ENCODE results near the gene AUH.

AUH gene

DNA sequence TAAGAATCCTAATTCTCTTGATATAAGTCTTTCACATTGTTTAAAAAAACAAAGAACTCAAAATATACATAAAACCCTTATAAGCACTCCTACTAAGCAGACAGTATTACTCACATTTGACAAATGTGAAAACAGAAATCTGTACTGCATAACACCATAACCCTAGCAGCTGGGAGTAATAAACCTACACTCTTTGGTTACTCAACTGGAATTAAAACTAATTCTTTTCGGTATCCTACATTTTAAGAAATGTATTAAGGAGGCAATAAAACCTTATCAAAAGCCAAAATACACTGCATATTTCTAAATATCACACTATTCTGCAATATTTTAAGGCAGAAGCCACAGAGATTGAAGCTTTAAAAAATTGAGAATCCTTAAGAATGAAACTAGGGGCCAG lies 6.8 kb downstream of the AUH start:
- no peak overlapping the region for H3K4me2 ChIP-seq (ENCODE audit: low read length, poor library complexity, severe bottlenecking)
- H3K36me3 ChIP-seq (ENCODE audit: control insufficient read depth in 1 of 2, insufficient read depth in 2 of 2, low read depth in 1 of 2, low read length in 2 of 2): peaks cover 12 to 59% of the 10 kb centered on the region in 2 experiments
- H3K4me1 ChIP-seq (ENCODE audit: control insufficient read depth, insufficient read depth, low read depth, low read length): no peaks in the 10 kb centered on the region
- H3K27ac ChIP-seq (ENCODE audit: low read length, poor library complexity, severe bottlenecking): no peak overlapping the region
- H3K23ac ChIP-seq (ENCODE audit: low read length in 2 of 2): no peak overlapping the region
- no peak overlapping the region for H2BK120ac ChIP-seq (ENCODE audit: low read depth, low read length)
- no peak overlapping the region for H4K8ac ChIP-seq (ENCODE audit: low read length)
- H2BK5ac ChIP-seq (ENCODE audit: low read depth, low read length, poor library complexity, severe bottlenecking): no peak overlapping the region
- no peak overlapping the region for H2BK12ac ChIP-seq (ENCODE audit: low read length in 2 of 2)
- no peak overlapping the region for H3K4ac ChIP-seq (ENCODE audit: low read depth in 1 of 2, low read length in 2 of 2)
- no peak overlapping the region for H3K4me3 ChIP-seq (ENCODE audit: insufficient read depth in 1 of 2, low read depth in 1 of 2, low read length in 2 of 2)
- no peak for DNase-seq
- peaks cover 21% of the 10 kb centered on the region for H3K79me1 ChIP-seq (replicated peaks; ENCODE audit: low read length, poor library complexity, severe bottlenecking)
- H3K9ac ChIP-seq (ENCODE audit: low read length): no peak overlapping the region
- no peak overlapping the region for H3K14ac ChIP-seq (ENCODE audit: low read length in 2 of 2)
- no peak overlapping the region for H4K91ac ChIP-seq (ENCODE audit: low read length)
- no peak overlapping the region for H3K18ac ChIP-seq (ENCODE audit: low read depth in 1 of 2, low read length in 2 of 2)
- H2AFZ ChIP-seq (ENCODE audit: low read depth, low read length): no peak overlapping the region
- H2AK5ac ChIP-seq (ENCODE audit: low read length, severe bottlenecking): no peak overlapping the region
- H3K9me3 ChIP-seq (ENCODE audit: control insufficient read depth, low read length): no peaks in the 10 kb centered on the region
- no peaks in the 10 kb centered on the region for H3K27me3 ChIP-seq (ENCODE audit: control insufficient read depth in 1 of 2, insufficient read depth in 1 of 2, low read length in 2 of 2)
- no CpG with 5 or more reads among the region's 1 CpG for WGBS
- no peak overlapping the region for H2BK15ac ChIP-seq (ENCODE audit: low read depth, poor library complexity, severe bottlenecking)

DNA sequence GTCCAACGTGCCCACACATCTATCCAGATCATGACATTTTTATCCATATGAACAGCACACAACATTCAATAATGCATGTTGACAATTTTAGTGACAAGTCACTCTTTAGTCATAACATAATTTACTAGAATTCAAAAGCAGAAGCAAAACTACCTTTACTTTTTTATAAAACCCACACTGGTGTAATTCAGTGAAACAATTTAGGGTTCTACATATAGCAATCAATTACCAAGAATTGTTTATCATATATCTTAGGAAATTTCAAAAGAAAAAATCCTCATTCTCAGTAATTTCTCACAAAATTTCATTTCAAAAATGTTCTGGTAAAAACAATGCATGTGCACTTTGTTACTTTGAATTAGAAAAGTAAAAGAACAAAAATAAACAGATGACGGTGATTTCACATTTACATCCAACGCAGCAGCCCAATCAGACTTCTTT lies 12.6 kb downstream of the AUH start:
- H3K4me1 ChIP-seq (ENCODE audit: control insufficient read depth, insufficient read depth, low read depth, low read length): no peaks in the 10 kb centered on the region
- peaks cover 9 to 37% of the 10 kb centered on the region in 2 experiments for H3K36me3 ChIP-seq (ENCODE audit: control insufficient read depth in 1 of 2, insufficient read depth in 2 of 2, low read depth in 1 of 2, low read length in 2 of 2)
- H3K27ac ChIP-seq (ENCODE audit: low read length, poor library complexity, severe bottlenecking): no peak overlapping the region
- 100% methylated on average over 1 of the region's 3 CpGs for WGBS
- H2AFZ ChIP-seq (ENCODE audit: low read depth, low read length): no peak overlapping the region
- no peak overlapping the region for H3K4me2 ChIP-seq (ENCODE audit: low read length, poor library complexity, severe bottlenecking)
- H4K8ac ChIP-seq (ENCODE audit: low read length): no peak overlapping the region
- no peak overlapping the region for H2BK5ac ChIP-seq (ENCODE audit: low read depth, low read length, poor library complexity, severe bottlenecking)
- no peak overlapping the region for H3K23ac ChIP-seq (ENCODE audit: low read length in 2 of 2)
- H3K4ac ChIP-seq (ENCODE audit: low read depth in 1 of 2, low read length in 2 of 2): no peak overlapping the region
- H3K9ac ChIP-seq (ENCODE audit: low read length): no peak overlapping the region
- H3K4me3 ChIP-seq (ENCODE audit: insufficient read depth in 1 of 2, low read depth in 1 of 2, low read length in 2 of 2): no peak overlapping the region
- no peak overlapping the region for H4K91ac ChIP-seq (ENCODE audit: low read length)
- H2BK12ac ChIP-seq (ENCODE audit: low read length in 2 of 2): no peak overlapping the region
- H3K27me3 ChIP-seq (ENCODE audit: control insufficient read depth in 1 of 2, insufficient read depth in 1 of 2, low read length in 2 of 2): no peaks in the 10 kb centered on the region
- H3K9me3 ChIP-seq (ENCODE audit: control insufficient read depth, low read length): no peaks in the 10 kb centered on the region
- no peak overlapping the region for H2AK5ac ChIP-seq (ENCODE audit: low read length, severe bottlenecking)
- H3K14ac ChIP-seq (ENCODE audit: low read length in 2 of 2): no peak overlapping the region
- no peak overlapping the region for H3K18ac ChIP-seq (ENCODE audit: low read depth in 1 of 2, low read length in 2 of 2)
- H2BK120ac ChIP-seq (ENCODE audit: low read depth, low read length): no peak overlapping the region
- DNase-seq: no peak
- H2BK15ac ChIP-seq (ENCODE audit: low read depth, poor library complexity, severe bottlenecking): no peak overlapping the region
- peaks cover 24% of the 10 kb centered on the region for H3K79me1 ChIP-seq (replicated peaks; ENCODE audit: low read length, poor library complexity, severe bottlenecking)

DNA sequence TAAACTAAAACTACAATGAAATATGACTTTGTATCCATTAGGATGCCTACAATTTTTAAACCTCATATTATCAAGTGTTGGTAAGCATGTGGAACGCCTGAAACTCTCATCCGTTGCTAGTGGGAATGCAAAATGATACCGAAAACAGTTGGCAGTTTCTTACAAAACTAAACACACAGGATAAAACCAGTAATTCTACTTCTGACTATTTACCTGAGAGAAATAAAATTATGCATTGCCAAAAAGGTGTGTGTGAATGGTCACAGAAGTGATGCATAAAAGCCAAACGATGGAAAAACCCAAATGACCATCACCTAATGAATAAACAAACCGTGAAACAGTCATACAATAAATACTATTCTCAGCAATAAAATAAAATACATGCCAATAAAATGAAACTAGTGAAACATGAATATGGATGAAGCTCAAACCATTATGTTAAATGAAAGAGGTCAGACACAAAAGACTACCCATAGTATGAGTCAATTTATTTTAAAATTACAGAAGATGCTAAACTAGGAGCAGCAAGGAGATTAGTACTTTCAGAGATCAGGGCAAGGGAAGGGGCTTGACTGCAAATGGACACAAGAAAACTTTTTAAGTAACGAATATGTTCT lies 13.4 kb downstream of the AUH start:
- DNase-seq: no peak
- Histone ChIP-seq H3K14ac (ENCODE audit: low read length in 2 of 2) (no peak overlapping the region), H2BK12ac (ENCODE audit: low read length in 2 of 2) (no peak overlapping the region), H4K8ac (ENCODE audit: low read length) (no peak overlapping the region), H3K27me3 (ENCODE audit: control insufficient read depth in 1 of 2, insufficient read depth in 1 of 2, low read length in 2 of 2) (no peaks in the 10 kb centered on the region), H3K4me1 (ENCODE audit: control insufficient read depth, insufficient read depth, low read depth, low read length) (no peaks in the 10 kb centered on the region), H2BK120ac (ENCODE audit: low read depth, low read length) (no peak overlapping the region), H3K9me3 (ENCODE audit: control insufficient read depth, low read length) (no peaks in the 10 kb centered on the region), H3K27ac (ENCODE audit: low read length, poor library complexity, severe bottlenecking) (no peak overlapping the region), H3K4ac (ENCODE audit: low read depth in 1 of 2, low read length in 2 of 2) (no peak overlapping the region), H2AK5ac (ENCODE audit: low read length, severe bottlenecking) (no peak overlapping the region), H3K36me3 (ENCODE audit: control insufficient read depth in 1 of 2, insufficient read depth in 2 of 2, low read depth in 1 of 2, low read length in 2 of 2) (peaks cover 9 to 41% of the 10 kb centered on the region in 2 experiments), H2BK5ac (ENCODE audit: low read depth, low read length, poor library complexity, severe bottlenecking) (no peak overlapping the region), H4K91ac (ENCODE audit: low read length) (no peak overlapping the region), H2BK15ac (ENCODE audit: low read depth, poor library complexity, severe bottlenecking) (no peak overlapping the region), H3K9ac (ENCODE audit: low read length) (no peak overlapping the region), H3K79me1 (replicated peaks; ENCODE audit: low read length, poor library complexity, severe bottlenecking) (peaks cover 26% of the 10 kb centered on the region), H2AFZ (ENCODE audit: low read depth, low read length) (no peak overlapping the region), H3K23ac (ENCODE audit: low read length in 2 of 2) (no peak overlapping the region), H3K18ac (ENCODE audit: low read depth in 1 of 2, low read length in 2 of 2) (no peak overlapping the region), H3K4me3 (ENCODE audit: insufficient read depth in 1 of 2, low read depth in 1 of 2, low read length in 2 of 2) (no peak overlapping the region), H3K4me2 (ENCODE audit: low read length, poor library complexity, severe bottlenecking) (no peak overlapping the region)
- WGBS: 94% methylated on average over 3 of the region's 6 CpGs

DNA sequence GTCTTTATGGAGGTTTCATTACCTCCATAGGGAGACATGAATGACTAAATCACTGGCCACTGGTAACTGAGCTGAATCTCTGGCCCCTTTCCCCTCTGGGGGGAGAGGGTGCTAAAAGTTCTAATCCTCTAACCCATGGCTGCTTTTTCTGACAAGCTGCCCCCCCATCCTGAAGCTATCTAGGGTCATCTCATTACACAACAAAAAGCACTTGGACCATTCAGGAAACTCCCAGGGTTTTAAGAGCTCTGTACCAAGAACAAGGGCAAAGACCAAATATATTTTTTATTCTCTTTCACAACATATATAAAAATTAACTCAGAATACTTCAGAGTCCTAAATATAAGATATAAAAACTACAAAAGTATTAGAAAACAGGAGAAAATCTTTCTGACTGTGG lies 14.3 kb downstream of the AUH start:
- Histone ChIP-seq H3K79me1 (replicated peaks; ENCODE audit: low read length, poor library complexity, severe bottlenecking) (peaks cover 29% of the 10 kb centered on the region), H3K9me3 (ENCODE audit: control insufficient read depth, low read length) (no peaks in the 10 kb centered on the region), H2BK15ac (ENCODE audit: low read depth, poor library complexity, severe bottlenecking) (no peak overlapping the region), H3K4me2 (ENCODE audit: low read length, poor library complexity, severe bottlenecking) (no peak overlapping the region), H3K4ac (ENCODE audit: low read depth in 1 of 2, low read length in 2 of 2) (no peak overlapping the region), H3K27me3 (ENCODE audit: control insufficient read depth in 1 of 2, insufficient read depth in 1 of 2, low read length in 2 of 2) (no peaks in the 10 kb centered on the region), H4K91ac (ENCODE audit: low read length) (no peak overlapping the region), H3K9ac (ENCODE audit: low read length) (no peak overlapping the region), H2AFZ (ENCODE audit: low read depth, low read length) (no peak overlapping the region), H2BK12ac (ENCODE audit: low read length in 2 of 2) (no peak overlapping the region), H3K18ac (ENCODE audit: low read depth in 1 of 2, low read length in 2 of 2) (no peak overlapping the region), H4K8ac (ENCODE audit: low read length) (no peak overlapping the region), H3K27ac (ENCODE audit: low read length, poor library complexity, severe bottlenecking) (no peak overlapping the region), H3K23ac (ENCODE audit: low read length in 2 of 2) (no peak overlapping the region), H2AK5ac (ENCODE audit: low read length, severe bottlenecking) (no peak overlapping the region), H2BK120ac (ENCODE audit: low read depth, low read length) (no peak overlapping the region), H3K14ac (ENCODE audit: low read length in 2 of 2) (no peak overlapping the region), H3K4me1 (ENCODE audit: control insufficient read depth, insufficient read depth, low read depth, low read length) (no peaks in the 10 kb centered on the region), H3K36me3 (ENCODE audit: control insufficient read depth in 1 of 2, insufficient read depth in 2 of 2, low read depth in 1 of 2, low read length in 2 of 2) (peaks cover 9 to 44% of the 10 kb centered on the region in 2 experiments), H2BK5ac (ENCODE audit: low read depth, low read length, poor library complexity, severe bottlenecking) (no peak overlapping the region), H3K4me3 (ENCODE audit: insufficient read depth in 1 of 2, low read depth in 1 of 2, low read length in 2 of 2) (no peak overlapping the region)
- no peak for DNase-seq

Measured in mesenchymal stem cell (in vitro differentiated cells and primary cell).